ENCODE results near the gene EDA. TPM values are rescaled to one million over a fixed set of nuclear protein-coding genes. Genes with fewer than 3 reads are reported as not detected.

EDA gene
- total and polyA plus RNA-seq, 9 donors: 4.5 to 9.3 (median 8.4) TPM

DNA sequence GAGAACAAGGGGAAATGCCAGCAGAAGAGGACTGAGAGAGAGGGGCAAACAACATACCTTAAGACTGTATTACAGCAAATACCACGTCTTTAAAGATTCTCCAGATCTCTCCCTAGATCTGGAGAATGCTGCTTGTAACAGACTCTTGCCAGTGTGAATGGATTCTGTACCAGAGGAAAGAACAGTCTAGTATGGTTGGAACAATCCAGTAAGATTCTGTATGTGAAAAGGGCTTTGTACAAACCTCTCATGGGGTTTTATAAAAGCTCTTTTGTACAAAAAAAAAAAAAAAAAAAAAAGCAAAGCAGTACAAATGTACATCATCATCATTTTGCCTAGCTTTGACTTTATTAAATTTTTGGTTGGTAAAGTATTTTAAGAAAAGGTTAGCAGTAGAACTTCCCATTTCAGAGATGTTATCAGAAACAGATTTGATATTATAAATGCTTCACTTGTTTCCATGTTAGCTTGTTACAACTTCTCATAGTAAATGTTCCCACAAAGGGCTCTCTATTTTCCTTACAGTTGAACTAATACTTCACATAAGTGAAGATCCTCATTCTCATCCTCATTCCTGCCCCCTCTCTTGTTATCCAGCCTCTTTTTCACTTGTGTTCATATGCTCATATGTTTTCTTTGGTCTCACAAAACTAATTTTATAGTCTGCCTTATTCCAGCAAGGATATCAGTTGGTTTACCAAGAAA, 144.2 kb downstream of the EDA start:
- intact Hi-C loops (cut with DNase I): loop anchor here in 1 of 4 donors (2.0 kb wide), 1 partner anchor 43 kb away; no protein-coding TSS in a partner anchor
- Histone ChIP-seq H3K9me3 (no peaks in the 10 kb centered on the region), H3K4me3 (no peak overlapping the region), H3K27me3 (no peaks in the 10 kb centered on the region), H3K27ac (no peak overlapping the region), H3K4me1 (ENCODE audit: insufficient read depth) (no peaks in the 10 kb centered on the region), H3K36me3 (no peaks in the 10 kb centered on the region)
- TF ChIP-seq, protein P1, sequence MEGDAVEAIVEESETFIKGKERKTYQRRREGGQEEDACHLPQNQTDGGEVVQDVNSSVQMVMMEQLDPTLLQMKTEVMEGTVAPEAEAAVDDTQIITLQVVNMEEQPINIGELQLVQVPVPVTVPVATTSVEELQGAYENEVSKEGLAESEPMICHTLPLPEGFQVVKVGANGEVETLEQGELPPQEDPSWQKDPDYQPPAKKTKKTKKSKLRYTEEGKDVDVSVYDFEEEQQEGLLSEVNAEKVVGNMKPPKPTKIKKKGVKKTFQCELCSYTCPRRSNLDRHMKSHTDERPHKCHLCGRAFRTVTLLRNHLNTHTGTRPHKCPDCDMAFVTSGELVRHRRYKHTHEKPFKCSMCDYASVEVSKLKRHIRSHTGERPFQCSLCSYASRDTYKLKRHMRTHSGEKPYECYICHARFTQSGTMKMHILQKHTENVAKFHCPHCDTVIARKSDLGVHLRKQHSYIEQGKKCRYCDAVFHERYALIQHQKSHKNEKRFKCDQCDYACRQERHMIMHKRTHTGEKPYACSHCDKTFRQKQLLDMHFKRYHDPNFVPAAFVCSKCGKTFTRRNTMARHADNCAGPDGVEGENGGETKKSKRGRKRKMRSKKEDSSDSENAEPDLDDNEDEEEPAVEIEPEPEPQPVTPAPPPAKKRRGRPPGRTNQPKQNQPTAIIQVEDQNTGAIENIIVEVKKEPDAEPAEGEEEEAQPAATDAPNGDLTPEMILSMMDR (IDR thresholded peaks at IDR 0.05): no peak
- TF ChIP-seq POLR2A (IDR thresholded peaks at IDR 0.05) (no peak), EP300 (IDR thresholded peaks at IDR 0.05) (no peak)
- DNase-seq: no peak
- 35 to 59% (median 50%) methylated on average over 1 of the region's 1 CpG for WGBS, 3 donors

DNA sequence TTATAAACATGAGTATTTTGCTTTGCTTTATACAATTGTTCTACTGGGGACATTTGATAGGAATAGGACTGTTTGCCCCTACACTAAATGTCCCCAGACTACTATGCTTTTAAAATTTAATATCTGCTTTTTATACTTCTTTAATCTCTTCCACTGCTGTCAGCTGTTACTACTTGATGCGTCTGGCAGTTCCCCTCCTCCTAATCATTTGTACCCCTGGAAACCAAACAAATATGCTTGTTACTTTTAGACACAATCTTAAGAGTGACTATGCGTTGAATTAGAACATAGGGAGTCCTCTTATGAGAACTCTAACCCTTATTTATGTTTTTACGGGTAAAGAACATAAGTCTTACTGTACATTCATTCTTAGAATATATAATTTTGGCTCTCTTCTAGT, 145.7 kb downstream of the EDA start:
- H3K27me3 ChIP-seq: no peaks in the 10 kb centered on the region
- no peaks in the 10 kb centered on the region for H3K9me3 ChIP-seq
- no peak overlapping the region for H3K27ac ChIP-seq
- intact Hi-C loops (cut with DNase I): no loop called here
- 54 to 64% (median 57%) methylated on average over 3 of the region's 3 CpGs for WGBS, 3 donors
- TF ChIP-seq, protein P1 (IDR thresholded peaks at IDR 0.05): no peak
- no peak for TF ChIP-seq EP300 (IDR thresholded peaks at IDR 0.05)
- TF ChIP-seq POLR2A (IDR thresholded peaks at IDR 0.05): no peak
- H3K4me1 ChIP-seq (ENCODE audit: insufficient read depth): no peaks in the 10 kb centered on the region
- no peak overlapping the region for H3K4me3 ChIP-seq
- no peaks in the 10 kb centered on the region for H3K36me3 ChIP-seq
- DNase-seq: no peak

DNA sequence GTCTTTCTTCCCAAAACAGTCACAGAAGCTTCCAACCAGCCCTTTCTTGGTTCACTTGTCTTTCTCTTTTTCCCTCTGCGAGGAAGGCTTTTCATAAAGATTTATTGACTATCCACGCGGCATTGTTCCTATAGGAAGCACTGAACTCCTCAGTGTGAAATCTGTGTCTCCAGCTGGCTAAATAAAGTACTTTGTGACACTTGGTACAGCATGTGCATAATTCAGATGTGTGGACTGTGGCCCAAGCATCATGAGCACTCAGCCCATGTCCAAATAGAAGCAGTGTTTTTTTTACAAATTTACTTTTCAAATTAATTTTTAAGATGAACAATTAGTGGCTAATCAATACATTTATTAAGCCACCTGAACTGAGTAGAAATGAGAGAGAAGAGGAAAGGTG, 146.4 kb downstream of the EDA start:
- H3K4me3 ChIP-seq: no peak overlapping the region
- H3K27ac ChIP-seq: no peak overlapping the region
- no peak for DNase-seq
- 68 to 84% (median 77%) methylated on average over 3 of the region's 3 CpGs for WGBS, 3 donors
- TF ChIP-seq, protein P1 (IDR thresholded peaks at IDR 0.05): no peak
- no peak for TF ChIP-seq EP300 (IDR thresholded peaks at IDR 0.05)
- TF ChIP-seq POLR2A (IDR thresholded peaks at IDR 0.05): no peak
- H3K36me3 ChIP-seq: no peaks in the 10 kb centered on the region
- intact Hi-C loops (cut with DNase I): no loop called here
- H3K4me1 ChIP-seq (ENCODE audit: insufficient read depth): no peaks in the 10 kb centered on the region
- H3K9me3 ChIP-seq: no peaks in the 10 kb centered on the region
- H3K27me3 ChIP-seq: no peaks in the 10 kb centered on the region

DNA sequence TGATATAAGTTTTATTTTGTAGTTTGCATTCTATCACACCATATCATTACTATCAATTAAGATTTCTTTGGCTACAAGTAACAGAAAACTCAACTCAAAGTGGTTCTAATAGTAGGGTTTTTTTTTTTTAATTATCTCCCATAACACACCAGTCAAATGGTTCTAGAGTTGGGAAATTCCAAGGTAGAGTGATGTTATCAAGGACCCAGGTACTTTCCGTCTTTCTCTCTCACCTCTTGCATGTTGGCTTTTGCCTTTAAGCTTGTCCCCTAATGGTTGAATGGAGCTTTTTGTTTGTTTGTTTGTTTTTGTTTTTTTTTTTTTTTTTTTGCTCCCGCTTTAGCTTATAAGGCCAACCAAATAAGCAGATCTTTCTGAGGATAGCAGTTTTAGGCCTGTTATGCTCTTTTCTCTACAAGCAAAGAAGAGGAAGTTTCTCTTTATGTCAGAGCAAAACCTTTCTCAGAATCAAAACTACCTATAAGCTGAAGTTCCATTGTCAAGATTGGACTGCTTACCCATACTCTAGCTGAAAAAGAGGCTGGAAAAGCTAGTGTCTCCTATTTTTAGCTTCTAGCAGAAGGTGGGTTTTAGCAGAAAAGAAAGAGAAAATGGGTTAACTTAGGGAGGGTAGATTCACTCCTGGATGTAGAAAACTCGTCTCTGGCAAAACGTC, 177.5 kb downstream of the EDA start:
- no peak overlapping the region for H3K4me3 ChIP-seq
- H3K36me3 ChIP-seq: no peaks in the 10 kb centered on the region
- no peaks in the 10 kb centered on the region for H3K9me3 ChIP-seq
- 66 to 85% (median 69%) methylated on average over 4 of the region's 4 CpGs for WGBS, 3 donors
- intact Hi-C loops (cut with DNase I): no loop called here
- TF ChIP-seq, protein P1 (IDR thresholded peaks at IDR 0.05): no peak
- TF ChIP-seq EP300 (IDR thresholded peaks at IDR 0.05) (no peak), POLR2A (IDR thresholded peaks at IDR 0.05) (no peak)
- DNase-seq: no peak
- no peaks in the 10 kb centered on the region for H3K4me1 ChIP-seq (ENCODE audit: insufficient read depth)
- H3K27ac ChIP-seq: no peak overlapping the region
- no peaks in the 10 kb centered on the region for H3K27me3 ChIP-seq
